ENCODE results near the gene BLOC1S1. TPM values are rescaled to one million over a fixed set of nuclear protein-coding genes. Genes with fewer than 3 reads are reported as not detected.

BLOC1S1 gene
- total RNA-seq, 1 donor from 2014 or later: 51.0 TPM

DNA sequence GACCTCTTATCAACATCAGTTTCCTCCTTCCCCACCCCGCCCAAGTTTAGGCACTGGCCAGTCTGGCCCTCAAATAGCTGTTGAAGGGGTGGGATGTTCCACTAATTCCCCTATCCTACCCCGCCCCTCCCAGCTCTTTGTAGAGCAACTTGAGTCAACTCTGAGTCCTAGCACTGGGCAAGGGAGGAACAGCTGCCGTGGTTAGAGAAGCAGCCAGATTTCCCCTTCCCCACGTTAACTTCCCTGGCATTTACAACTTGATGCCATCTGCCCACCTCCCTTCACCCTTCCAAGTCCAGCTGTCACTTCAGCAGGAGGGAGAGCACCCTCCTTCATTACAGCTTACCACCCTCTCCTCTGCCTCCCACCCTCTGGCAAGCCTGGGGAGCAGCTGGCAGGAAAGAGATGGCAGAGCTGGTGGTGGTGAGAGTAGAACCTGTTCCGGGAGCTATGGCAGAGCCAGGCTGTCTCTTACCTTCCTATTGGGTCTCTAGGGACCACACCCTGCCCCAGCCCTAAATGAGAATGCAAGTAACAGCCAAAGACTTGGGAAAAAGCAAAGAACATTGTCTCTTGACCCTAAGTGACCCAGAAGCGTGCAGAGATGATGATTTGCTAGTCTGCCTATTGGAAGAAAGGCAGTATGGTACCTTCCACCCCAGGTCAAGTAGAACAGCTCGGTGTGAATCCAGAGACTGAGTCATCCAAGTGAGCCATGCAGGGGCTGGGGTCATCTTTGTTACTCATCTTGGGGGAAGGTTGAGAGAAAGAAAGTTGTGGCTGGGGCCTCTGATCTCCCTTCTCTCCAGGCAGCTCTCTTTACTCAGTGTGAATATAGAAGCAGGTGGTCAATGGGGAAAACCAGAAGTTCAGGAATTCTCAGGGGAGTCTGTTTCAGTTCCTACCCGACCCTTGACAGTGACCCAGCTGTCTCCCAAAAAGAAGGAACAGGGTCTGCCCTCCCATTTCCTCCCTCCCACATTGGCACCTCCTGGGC lies 1.5 kb downstream of the BLOC1S1 start:
- FAIRE-seq (no peak), DNase-seq (ENCODE audit: low read depth) (peak; percentile 74)
- H3K9me3 Mint-ChIP-seq (ENCODE audit: unreplicated experiment): no peaks in the 10 kb centered on the region

DNA sequence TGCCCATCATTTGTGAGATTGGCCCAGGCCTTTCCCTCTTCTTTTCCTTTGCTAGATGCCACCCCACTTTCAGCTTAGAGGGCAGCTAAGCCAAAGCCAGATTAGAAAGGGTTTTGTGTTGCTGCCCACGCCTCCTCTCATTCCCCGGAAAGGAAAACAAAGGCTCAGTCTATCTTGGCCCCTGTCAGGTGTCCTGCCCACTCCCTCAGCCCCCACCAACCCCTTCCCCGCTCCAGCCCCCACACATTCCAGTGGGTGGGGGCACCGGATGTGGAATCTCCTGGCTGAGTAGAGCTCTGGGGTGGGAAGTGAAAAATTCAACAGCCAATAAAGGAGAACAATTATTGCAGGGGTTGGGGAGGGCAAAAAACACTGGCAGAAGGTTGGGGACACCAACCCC lies 2.2 kb downstream of the BLOC1S1 start:
- no peaks in the 10 kb centered on the region for H3K27me3 ChIP-seq (ENCODE audit: insufficient read depth, low read length)
- FAIRE-seq (no peak), DNase-seq (ENCODE audit: low read depth) (peak; percentile 39)
- H3K27ac ChIP-seq (ENCODE audit: low read depth, low read length): peak overlapping the region; percentile 92
- peak overlapping the region; percentile 87 for H3K4me2 ChIP-seq (ENCODE audit: low read length)
- peaks cover 68% of the 10 kb centered on the region for H3K4me1 ChIP-seq (ENCODE audit: insufficient read depth, low read length)
- H3K79me2 ChIP-seq (ENCODE audit: insufficient read depth, low read length): no peaks in the 10 kb centered on the region
- H3K9me3 ChIP-seq (ENCODE audit: insufficient read depth, low read depth, low read length): no peaks in the 10 kb centered on the region
- peak overlapping the region; percentile 84 for H3K4me3 Mint-ChIP-seq (ENCODE audit: unreplicated experiment)
- peaks cover 3% of the 10 kb centered on the region for H3K27me3 Mint-ChIP-seq (ENCODE audit: low read depth, unreplicated experiment)
- H3K4me1 Mint-ChIP-seq (ENCODE audit: low read depth, unreplicated experiment): peaks cover 35% of the 10 kb centered on the region
- peak overlapping the region; percentile 63 for H3K9ac ChIP-seq (ENCODE audit: low read length)
- H3K36me3 ChIP-seq (ENCODE audit: insufficient read depth, low read length): no peaks in the 10 kb centered on the region
- peaks cover 9% of the 10 kb centered on the region for H4K20me1 ChIP-seq (ENCODE audit: insufficient read depth, low read length)
- peaks cover under 1% of the 10 kb centered on the region for H3K36me3 Mint-ChIP-seq (ENCODE audit: low read depth, unreplicated experiment)
- peak overlapping the region; percentile 37 for H3K4me3 ChIP-seq (ENCODE audit: insufficient read depth, low read depth, low read length)
- TF ChIP-seq EZH2 (IDR thresholded peaks at IDR 0.05; ENCODE audit: insufficient read depth, low read length): no peak
- TF ChIP-seq, protein P1, sequence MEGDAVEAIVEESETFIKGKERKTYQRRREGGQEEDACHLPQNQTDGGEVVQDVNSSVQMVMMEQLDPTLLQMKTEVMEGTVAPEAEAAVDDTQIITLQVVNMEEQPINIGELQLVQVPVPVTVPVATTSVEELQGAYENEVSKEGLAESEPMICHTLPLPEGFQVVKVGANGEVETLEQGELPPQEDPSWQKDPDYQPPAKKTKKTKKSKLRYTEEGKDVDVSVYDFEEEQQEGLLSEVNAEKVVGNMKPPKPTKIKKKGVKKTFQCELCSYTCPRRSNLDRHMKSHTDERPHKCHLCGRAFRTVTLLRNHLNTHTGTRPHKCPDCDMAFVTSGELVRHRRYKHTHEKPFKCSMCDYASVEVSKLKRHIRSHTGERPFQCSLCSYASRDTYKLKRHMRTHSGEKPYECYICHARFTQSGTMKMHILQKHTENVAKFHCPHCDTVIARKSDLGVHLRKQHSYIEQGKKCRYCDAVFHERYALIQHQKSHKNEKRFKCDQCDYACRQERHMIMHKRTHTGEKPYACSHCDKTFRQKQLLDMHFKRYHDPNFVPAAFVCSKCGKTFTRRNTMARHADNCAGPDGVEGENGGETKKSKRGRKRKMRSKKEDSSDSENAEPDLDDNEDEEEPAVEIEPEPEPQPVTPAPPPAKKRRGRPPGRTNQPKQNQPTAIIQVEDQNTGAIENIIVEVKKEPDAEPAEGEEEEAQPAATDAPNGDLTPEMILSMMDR (IDR thresholded peaks at IDR 0.05; ENCODE audit: insufficient read depth, low read depth, low read length): no peak
- no peak overlapping the region for H2AFZ ChIP-seq (ENCODE audit: low read depth, low read length)
- peak overlapping the region; percentile 88 for H3K27ac Mint-ChIP-seq (ENCODE audit: unreplicated experiment)
- H3K9me3 Mint-ChIP-seq (ENCODE audit: unreplicated experiment): no peaks in the 10 kb centered on the region

More for the DNA sequence above, 1.5 kb downstream of the BLOC1S1 start:
- TF ChIP-seq, protein P1 (IDR thresholded peaks at IDR 0.05; ENCODE audit: insufficient read depth, low read depth, low read length): no peak
- TF ChIP-seq EZH2 (IDR thresholded peaks at IDR 0.05; ENCODE audit: insufficient read depth, low read length): no peak
- Histone ChIP-seq H2AFZ (ENCODE audit: low read depth, low read length) (no peak overlapping the region), H3K9ac (ENCODE audit: low read length) (peak overlapping the region; percentile 88), H3K79me2 (ENCODE audit: insufficient read depth, low read length) (no peaks in the 10 kb centered on the region), H3K9me3 (ENCODE audit: insufficient read depth, low read depth, low read length) (no peaks in the 10 kb centered on the region), H3K4me2 (ENCODE audit: low read length) (peak overlapping the region; percentile 87), H3K4me3 (ENCODE audit: insufficient read depth, low read depth, low read length) (peak overlapping the region; percentile 78), H3K4me1 (ENCODE audit: insufficient read depth, low read length) (peaks cover 74% of the 10 kb centered on the region), H3K27me3 (ENCODE audit: insufficient read depth, low read length) (no peaks in the 10 kb centered on the region), H3K36me3 (ENCODE audit: insufficient read depth, low read length) (no peaks in the 10 kb centered on the region), H4K20me1 (ENCODE audit: insufficient read depth, low read length) (peaks cover 7% of the 10 kb centered on the region), H3K27ac (ENCODE audit: low read depth, low read length) (peak overlapping the region; percentile 92)
- peak overlapping the region; percentile 88 for H3K27ac Mint-ChIP-seq (ENCODE audit: unreplicated experiment)
- peaks cover 10% of the 10 kb centered on the region for H3K27me3 Mint-ChIP-seq (ENCODE audit: low read depth, unreplicated experiment)
- H3K4me3 Mint-ChIP-seq (ENCODE audit: unreplicated experiment): peak overlapping the region; percentile 84
- peaks cover 39% of the 10 kb centered on the region for H3K4me1 Mint-ChIP-seq (ENCODE audit: low read depth, unreplicated experiment)
- H3K36me3 Mint-ChIP-seq (ENCODE audit: low read depth, unreplicated experiment): no peaks in the 10 kb centered on the region
